BJ (cell line): ENCODE results near the gene EP400. TPM values are rescaled to one million over a fixed set of nuclear protein-coding genes. Genes with fewer than 3 reads are reported as not detected.
A peak's percentile ranks its signal among the peaks of the same experiment; 100 is the strongest.
"Not testable (repeated sequence)": the region's sequence is repeated elsewhere in the genome, so short reads cannot be mapped to it uniquely, and the experiment has no call there.

ENCODE experiments used
- CTCF ChIA-PET: fragments of 350-600 bp; formaldehyde crosslinking; extraction: SDS; loops from one replicate; lab custom pipeline; 2021; ENCODE audit warnings: antibody characterized with exemption, inconsistent platforms; lab: Yijun Ruan, JAX
- POLR2A ChIA-PET: fragments of 300-600 bp; sonication (Branson Sonifier 250); formaldehyde crosslinking; extraction: SDS; loops from one replicate; lab custom pipeline; 2021; ENCODE audit warnings: antibody characterized with exemption; lab: Charles Lee
- DNase-seq: peaks from one replicate; pipeline ENCODE4 v3.0.0-alpha.2; 2011; ENCODE audit warnings: low read depth
- H3K27me3 ChIP-seq: 2 replicates; pipeline ENCODE4 v1.6.0; 2011; ENCODE audit warnings: low read length; ENCODE audit not compliant: control insufficient read depth, insufficient read depth
- H3K36me3 ChIP-seq: 2 replicates; pipeline ENCODE4 v1.5.1; 2011; ENCODE audit warnings: low read length; ENCODE audit not compliant: control insufficient read depth, insufficient read depth
- H3K4me3 ChIP-seq: 2 replicates; pipeline ENCODE4 v1.5.1; 2011; ENCODE audit warnings: low read depth, mild to moderate bottlenecking, control low read depth, low read length
- polyA plus RNA-seq: library from polyadenylated mRNA; depleted of rRNA; stranded (reverse); fragments of >200 nt; gene quantifications from 2 replicates; pipeline ENCODE4 v1.2.3, GENCODE V29; 2011
- TF ChIP-seq, protein P1 (sequence below): IDR thresholded peaks from 2 replicates; pipeline ENCODE4 v1.5.1; 2011; ENCODE audit warnings: low read depth, mild to moderate bottlenecking, control low read depth, inconsistent platforms, low read length, moderate library complexity; ENCODE audit not compliant: insufficient read depth

The EP400 gene
- polyA plus RNA-seq, 1 experiment: 2.5 TPM

DNA sequence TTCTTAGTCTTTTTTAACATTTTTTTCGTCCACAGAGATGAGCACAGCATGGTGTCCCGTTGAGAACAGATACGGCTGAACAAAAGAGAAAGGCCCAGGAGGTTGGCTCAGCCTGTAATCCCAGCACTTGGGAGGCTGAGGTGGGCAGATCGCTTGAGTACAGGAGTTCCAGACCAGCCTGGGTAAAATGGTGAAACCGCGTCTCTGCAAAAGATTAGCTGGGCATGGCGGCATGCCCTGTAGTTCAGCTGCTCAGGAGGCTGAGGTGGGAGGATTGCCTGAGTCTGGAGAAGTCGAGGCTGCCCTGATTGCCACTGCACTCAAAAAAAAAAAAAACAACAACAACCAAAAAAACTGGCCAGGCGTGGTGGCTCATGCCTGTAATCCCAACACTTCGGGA, 5.9 kb upstream of the EP400 start:
- TF ChIP-seq, protein P1, sequence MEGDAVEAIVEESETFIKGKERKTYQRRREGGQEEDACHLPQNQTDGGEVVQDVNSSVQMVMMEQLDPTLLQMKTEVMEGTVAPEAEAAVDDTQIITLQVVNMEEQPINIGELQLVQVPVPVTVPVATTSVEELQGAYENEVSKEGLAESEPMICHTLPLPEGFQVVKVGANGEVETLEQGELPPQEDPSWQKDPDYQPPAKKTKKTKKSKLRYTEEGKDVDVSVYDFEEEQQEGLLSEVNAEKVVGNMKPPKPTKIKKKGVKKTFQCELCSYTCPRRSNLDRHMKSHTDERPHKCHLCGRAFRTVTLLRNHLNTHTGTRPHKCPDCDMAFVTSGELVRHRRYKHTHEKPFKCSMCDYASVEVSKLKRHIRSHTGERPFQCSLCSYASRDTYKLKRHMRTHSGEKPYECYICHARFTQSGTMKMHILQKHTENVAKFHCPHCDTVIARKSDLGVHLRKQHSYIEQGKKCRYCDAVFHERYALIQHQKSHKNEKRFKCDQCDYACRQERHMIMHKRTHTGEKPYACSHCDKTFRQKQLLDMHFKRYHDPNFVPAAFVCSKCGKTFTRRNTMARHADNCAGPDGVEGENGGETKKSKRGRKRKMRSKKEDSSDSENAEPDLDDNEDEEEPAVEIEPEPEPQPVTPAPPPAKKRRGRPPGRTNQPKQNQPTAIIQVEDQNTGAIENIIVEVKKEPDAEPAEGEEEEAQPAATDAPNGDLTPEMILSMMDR: no peak
- Histone ChIP-seq H3K27me3 (no peaks in the 10 kb centered on the region), H3K36me3 (peaks cover 15% of the 10 kb centered on the region), H3K4me3 (no peak overlapping the region)
- CTCF ChIA-PET: no interaction called here
- POLR2A ChIA-PET: no interaction called here
- no peak for DNase-seq

- DNase-seq: no peak
- ChIA-PET POLR2A (no interaction called here), CTCF (interaction anchor here (0.9 kb wide), 2 partner anchors 10 to 33 kb away, joined by 3 read pairs; no protein-coding TSS in a partner anchor)
- H3K36me3 ChIP-seq: peaks cover 15% of the 10 kb centered on the region
- TF ChIP-seq, protein P1: no peak
- H3K27me3 ChIP-seq: no peaks in the 10 kb centered on the region
- H3K4me3 ChIP-seq: no peak overlapping the region
These were observed 5.0 kb upstream of the EP400 start for GRCh38 chr12:131944601-131945251.

GRCh38 chr12:131946757-131947156, 3.0 kb upstream of the EP400 start:
- CTCF ChIA-PET: no interaction called here
- POLR2A ChIA-PET: no interaction called here
- TF ChIP-seq, protein P1: no peak

DNA sequence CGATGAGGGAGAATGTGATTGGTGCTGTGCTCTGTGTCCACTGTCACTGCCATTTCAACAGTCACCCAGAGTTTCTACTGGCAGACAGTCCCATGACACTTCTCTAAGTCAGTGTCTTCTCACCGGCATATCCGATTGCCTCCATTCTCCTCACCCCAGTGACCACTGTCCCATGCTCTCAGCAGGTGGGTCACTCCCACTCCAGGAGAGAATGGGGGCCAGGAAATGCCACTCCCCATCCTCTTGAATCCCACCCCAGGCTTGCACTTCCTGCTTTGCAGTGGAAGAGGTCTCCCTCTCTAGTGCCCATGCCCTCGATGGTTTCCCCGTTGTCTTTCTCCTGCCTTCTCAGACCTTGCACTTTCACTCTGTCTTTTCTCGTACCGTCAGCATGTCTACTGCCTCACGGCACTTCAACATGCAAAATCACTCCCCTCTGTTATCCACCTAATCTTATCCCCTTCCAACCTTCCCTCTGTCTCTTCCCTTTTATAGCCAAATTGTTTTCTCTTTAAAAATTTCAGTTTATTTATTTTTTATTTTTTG, 2.2 kb upstream of the EP400 start:
- H3K36me3 ChIP-seq: peaks cover 6% of the 10 kb centered on the region
- CTCF ChIA-PET: no interaction called here
- TF ChIP-seq, protein P1: no peak

More at GRCh38 chr12:131946757-131947156, 3.0 kb upstream of the EP400 start:
- Histone ChIP-seq H3K4me3 (no peak overlapping the region), H3K27me3 (no peaks in the 10 kb centered on the region), H3K36me3 (peaks cover 10% of the 10 kb centered on the region)
- no peak for DNase-seq

DNA sequence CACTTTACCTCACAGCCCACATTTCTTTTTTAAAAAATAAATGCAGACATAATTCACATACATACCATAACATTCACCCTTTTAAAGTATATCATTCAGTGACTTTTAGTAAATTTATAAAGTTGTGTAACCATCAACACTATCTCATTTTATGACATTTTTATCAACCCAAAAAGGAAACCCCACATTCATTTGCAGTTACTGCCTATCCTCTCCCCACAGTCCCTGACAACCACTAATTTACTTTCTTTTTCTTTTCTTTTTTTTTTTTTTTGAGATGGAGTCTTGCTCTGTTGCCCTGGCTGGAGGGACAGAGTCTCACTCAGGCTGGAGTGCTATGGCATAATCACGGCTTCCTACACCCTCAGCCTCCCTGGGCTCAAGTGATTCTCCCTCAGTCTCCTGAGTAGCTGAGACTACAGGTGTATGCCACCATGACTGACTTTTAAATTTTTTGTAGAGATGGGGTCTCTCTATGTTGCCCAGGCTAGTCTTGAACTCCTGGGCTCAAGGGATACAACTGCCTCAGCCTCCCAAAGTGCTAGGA, 1.5 kb upstream of the EP400 start:
- H3K27me3 ChIP-seq: no peaks in the 10 kb centered on the region
- no peak for DNase-seq

More for the DNA sequence above, 2.2 kb upstream of the EP400 start:
- DNase-seq: no peak
- H3K27me3 ChIP-seq: no peaks in the 10 kb centered on the region
- H3K4me3 ChIP-seq: no peak overlapping the region
- POLR2A ChIA-PET: no interaction called here

GRCh38 chr12:131948713-131949430, 870 bp upstream of the EP400 start:
- POLR2A ChIA-PET: interaction anchor here (0.6 kb wide), 1 partner anchor 15 kb away, joined by 3 read pairs; no protein-coding TSS in a partner anchor
- CTCF ChIA-PET: interaction anchor here (0.6 to 2.3 kb wide), 5 partner anchors 9 to 1723 kb away, joined by 3 to 11 read pairs (median 3); no protein-coding TSS in a partner anchor
- not testable (repeated sequence) for H3K27me3 ChIP-seq, DNase-seq, H3K36me3 ChIP-seq
- peak overlapping the region; percentile 31 for H3K4me3 ChIP-seq

More for the DNA sequence above, 1.5 kb upstream of the EP400 start:
- Histone ChIP-seq H3K4me3 (no peak overlapping the region), H3K36me3 (peaks cover 6% of the 10 kb centered on the region)
- ChIA-PET CTCF (interaction anchor here (1.4 to 2.3 kb wide), 2 partner anchors 89 to 113 kb away, joined by 4 to 11 read pairs; no protein-coding TSS in a partner anchor), POLR2A (no interaction called here)
- TF ChIP-seq, protein P1: no peak
